Skin of body (tissue), 2 donors: ENCODE data around the gene PHACTR1. TPM values are rescaled to one million over a fixed set of nuclear protein-coding genes. Genes with fewer than 3 reads are reported as not detected.
A peak's percentile ranks its signal among the peaks of the same experiment; 100 is the strongest.

Experiments used
- small RNA-seq: library from RNA; depleted of rRNA; stranded (forward); fragments of <200 nt; gene quantifications from one replicate; pipeline ENCODE3, GENCODE V24; 2014; ENCODE audit warnings: low replicate concordance
- total RNA-seq: library from RNA; depleted of rRNA; stranded (reverse); fragments of >200 nt; gene quantifications from one replicate; pipeline ENCODE4 v1.2.3, GENCODE V29; 2014

PHACTR1 gene
- total RNA-seq, 1 donor from 2014 or later: 12.7 TPM

Small RNAs within 50 kb of the gene (small RNA-seq; reads per million reads assigned to genes)
- gene RNU1-11P: 2.5 reads per million, percentile 87 among the genes with 10 or more reads in this experiment
